Esophagus (tissue), 2 donors: ENCODE measurements around the gene ZFAND6. TPM values are rescaled to one million over a fixed set of nuclear protein-coding genes. Genes with fewer than 3 reads are reported as not detected.
"Not testable (repeated sequence)": the region's sequence is repeated elsewhere in the genome, so short reads cannot be mapped to it uniquely, and the experiment has no call there.

Experiments
- H3K27ac ChIP-seq, 2 donors: one replicate each; pipeline ENCODE4 v1.5.1; 2013; ENCODE audit warnings: low read depth in 2 of 2, mild to moderate bottlenecking in 2 of 2, inconsistent platforms in 1 of 2, low read length in 1 of 2, moderate library complexity in 1 of 2
- H3K27me3 ChIP-seq, 2 donors: one replicate each; pipeline ENCODE4 v1.6.1; 2013; ENCODE audit warnings: low read length in 2 of 2, control low read depth in 1 of 2, mild to moderate bottlenecking in 1 of 2; ENCODE audit not compliant: insufficient read depth in 2 of 2, control insufficient read depth in 1 of 2
- H3K36me3 ChIP-seq, 2 donors: one replicate each; pipeline ENCODE4 v1.6.1; 2013; ENCODE audit warnings: low read length in 1 of 2; ENCODE audit not compliant: control insufficient read depth in 2 of 2, insufficient read depth in 2 of 2
- H3K4me1 ChIP-seq, 2 donors: one replicate each; pipeline ENCODE4 v1.6.1; 2013; ENCODE audit warnings: low read length in 1 of 2; ENCODE audit not compliant: control insufficient read depth in 2 of 2, insufficient read depth in 2 of 2
- H3K4me3 ChIP-seq, 2 donors: one replicate each; pipeline ENCODE4 v1.5.1; 2013; ENCODE audit warnings: low read length in 2 of 2, mild to moderate bottlenecking in 2 of 2, low read depth in 1 of 2, moderate library complexity in 1 of 2
- H3K9me3 ChIP-seq, 2 donors: one replicate each; pipeline ENCODE4 v1.6.1; 2013; ENCODE audit warnings: mild to moderate bottlenecking in 2 of 2, low read depth in 1 of 2, low read length in 1 of 2, moderate library complexity in 1 of 2; ENCODE audit not compliant: control insufficient read depth in 2 of 2, insufficient read depth in 1 of 2
- WGBS, 2 donors: extraction: QIAGEN DNeasy Blood & Tissue Kit; methylation state at CpG; one replicate each; pipeline ENCODE4 v1.1.7; 2013; 5-methylcytosine and 5-hydroxymethylcytosine counted together
- polyA plus RNA-seq, 2 donors: library from polyadenylated mRNA; stranded (reverse); fragments of 200-250 nt; gene quantifications; one replicate each; pipeline ENCODE4 v1.2.3, GENCODE V29; 2013
- donor health status: healthy with polysubstance abuse.
- donor health status: Bipolar disorder and iron deficiency.

ZFAND6 gene
- polyA plus RNA-seq, 2 donors, result 37.4 to 47.0 TPM

DNA sequence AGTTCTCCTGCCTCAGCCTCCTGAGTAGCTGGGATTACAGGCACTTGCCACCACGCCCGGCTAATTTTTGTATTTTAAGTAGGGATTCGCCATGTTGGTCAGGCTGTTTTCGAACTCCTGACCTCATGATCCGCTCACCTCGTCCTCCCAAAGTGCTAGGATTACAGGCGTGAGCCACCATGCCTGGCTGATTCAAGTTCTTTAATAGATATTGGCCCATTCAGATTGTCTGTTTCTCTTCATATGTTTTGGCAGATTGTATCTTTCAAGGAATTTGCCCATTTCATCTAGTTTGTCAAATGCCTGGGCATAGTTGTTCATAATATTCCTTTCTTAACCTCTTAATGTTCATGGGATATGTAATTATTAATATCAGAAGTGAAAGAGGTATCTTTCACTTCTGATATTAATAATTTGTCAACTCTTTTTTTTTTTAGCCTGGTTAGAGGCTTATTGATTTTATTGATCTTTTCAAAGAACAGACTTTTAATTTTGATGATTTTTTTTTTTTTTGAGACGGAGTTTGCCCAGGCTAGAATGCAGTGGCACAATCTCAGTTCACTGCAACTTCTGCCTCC, 40.2 kb upstream of the ZFAND6 start:
- Histone ChIP-seq H3K9me3 (no peaks in the 10 kb centered on the region), H3K27ac (no peak overlapping the region), H3K4me3 (no peak overlapping the region), H3K4me1 (no peaks in the 10 kb centered on the region), H3K36me3 (no peaks in the 10 kb centered on the region), H3K27me3 (no peaks in the 10 kb centered on the region)
- WGBS, 2 donors, result 79 to 91% methylated on average over 8 of the region's 8 CpGs

DNA sequence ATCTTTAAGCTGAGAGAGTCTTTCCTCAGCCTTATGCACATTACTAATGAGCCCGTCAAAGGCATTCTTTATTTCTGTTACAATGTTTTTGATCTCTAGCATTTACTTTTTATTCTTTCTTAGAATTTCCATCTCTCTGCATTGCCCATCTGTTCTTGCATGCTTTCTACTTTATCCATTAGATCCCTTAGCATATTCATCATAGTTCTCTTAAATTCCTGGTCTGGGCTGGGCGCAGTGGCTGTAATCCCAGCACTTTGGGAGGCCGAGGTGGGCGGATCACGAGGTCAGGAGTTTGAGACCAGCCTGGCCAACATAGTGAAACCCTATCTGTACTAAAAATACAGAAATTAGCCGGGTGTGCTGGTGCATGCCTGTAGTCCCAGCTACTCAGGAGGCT, 39.3 kb upstream of the ZFAND6 start:
- WGBS, 2 donors, result 84 to 90% methylated on average over 6 of the region's 6 CpGs

GRCh38 chr15:80020731-80021130, 38.7 kb upstream of the ZFAND6 start:
- no peaks in the 10 kb centered on the region for H3K9me3 ChIP-seq
- H3K4me1 ChIP-seq, result no peaks in the 10 kb centered on the region
- no peaks in the 10 kb centered on the region for H3K36me3 ChIP-seq
- H3K27me3 ChIP-seq, result no peaks in the 10 kb centered on the region
- H3K27ac ChIP-seq, result no peak overlapping the region
- 82 to 86% methylated on average over 3 of the region's 3 CpGs for WGBS, 2 donors
- H3K4me3 ChIP-seq, result no peak overlapping the region

More for the DNA sequence above, 39.3 kb upstream of the ZFAND6 start:
- H3K36me3 ChIP-seq, H3K4me1 ChIP-seq, H3K4me3 ChIP-seq, H3K27me3 ChIP-seq, H3K9me3 ChIP-seq, H3K27ac ChIP-seq: not testable (repeated sequence)

- Histone ChIP-seq H3K27ac (no peak overlapping the region), H3K36me3 (no peaks in the 10 kb centered on the region), H3K9me3 (no peaks in the 10 kb centered on the region), H3K4me3 (no peak overlapping the region), H3K27me3 (no peaks in the 10 kb centered on the region), H3K4me1 (no peaks in the 10 kb centered on the region)
- WGBS, 2 donors, result 82 to 84% methylated on average over 3 of the region's 3 CpGs
Measured at GRCh38 chr15:80026310-80026709, 33.2 kb upstream of the ZFAND6 start.

- H3K27me3 ChIP-seq, result no peaks in the 10 kb centered on the region
- H3K27ac ChIP-seq, result no peak overlapping the region
- H3K4me1 ChIP-seq, result no peaks in the 10 kb centered on the region
- H3K9me3 ChIP-seq, result no peaks in the 10 kb centered on the region
- H3K4me3 ChIP-seq, result no peak overlapping the region
- H3K36me3 ChIP-seq, result no peaks in the 10 kb centered on the region
- 86 to 87% methylated on average over 4 of the region's 4 CpGs for WGBS, 2 donors
Measured at GRCh38 chr15:80026754-80027153, 32.7 kb upstream of the ZFAND6 start.

- H3K27me3 ChIP-seq, result no peaks in the 10 kb centered on the region
- 74 to 79% methylated on average over 2 of the region's 2 CpGs for WGBS, 2 donors
Measured at GRCh38 chr15:80028937-80029336, 30.5 kb upstream of the ZFAND6 start.

GRCh38 chr15:80031841-80032240, 27.6 kb upstream of the ZFAND6 start:
- 58 to 72% methylated on average over 3 of the region's 3 CpGs for WGBS, 2 donors
- Histone ChIP-seq H3K4me3 (no peak overlapping the region), H3K27me3 (no peaks in the 10 kb centered on the region), H3K4me1 (peaks cover 2 to 5% of the 10 kb centered on the region in 2 donors), H3K36me3 (no peaks in the 10 kb centered on the region), H3K9me3 (peaks cover 0 to 2% of the 10 kb centered on the region in 2 donors), H3K27ac (no peak overlapping the region)

More at GRCh38 chr15:80028937-80029336, 30.5 kb upstream of the ZFAND6 start:
- H3K9me3 ChIP-seq, result no peaks in the 10 kb centered on the region
- H3K27ac ChIP-seq, result no peak overlapping the region
- H3K36me3 ChIP-seq, result no peaks in the 10 kb centered on the region
- peaks cover 2% of the 10 kb centered on the region in 2 donors for H3K4me1 ChIP-seq
- H3K4me3 ChIP-seq, result no peak overlapping the region

- peaks cover 2 to 5% of the 10 kb centered on the region in 2 donors for H3K4me1 ChIP-seq
- WGBS, 2 donors, result 82 to 87% methylated on average over 3 of the region's 3 CpGs
- no peak overlapping the region for H3K4me3 ChIP-seq
- H3K27me3 ChIP-seq, result no peaks in the 10 kb centered on the region
- no peak overlapping the region for H3K27ac ChIP-seq
- H3K36me3 ChIP-seq, result no peaks in the 10 kb centered on the region
- peaks cover 0 to 2% of the 10 kb centered on the region in 2 donors for H3K9me3 ChIP-seq
Measured at GRCh38 chr15:80034629-80035028, 24.8 kb upstream of the ZFAND6 start.

DNA sequence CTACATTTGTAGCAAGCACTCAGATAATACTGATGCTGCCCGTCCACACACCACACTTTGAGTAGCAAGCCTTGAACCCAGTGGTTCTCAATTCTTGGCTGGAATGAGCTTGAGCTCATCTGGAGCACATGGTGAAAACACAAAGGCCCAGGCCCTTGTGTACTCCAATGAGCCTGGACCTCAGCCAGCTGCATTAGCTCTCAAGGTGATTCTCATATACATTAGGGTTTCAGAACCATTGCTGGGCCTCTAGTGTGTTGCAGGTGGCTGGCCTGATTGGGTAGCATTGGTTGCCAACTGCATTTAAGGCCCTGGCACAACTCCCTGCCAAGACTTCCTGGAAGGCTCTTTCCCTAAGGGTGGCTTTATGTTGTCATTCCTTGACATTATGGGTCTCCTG, 23.4 kb upstream of the ZFAND6 start:
- Histone ChIP-seq H3K27ac (no peak overlapping the region), H3K4me1 (peaks cover 2 to 5% of the 10 kb centered on the region in 2 donors), H3K27me3 (no peaks in the 10 kb centered on the region), H3K36me3 (no peaks in the 10 kb centered on the region), H3K9me3 (peaks cover 0 to 2% of the 10 kb centered on the region in 2 donors), H3K4me3 (no peak overlapping the region)
- WGBS, 2 donors, result 79 to 85% methylated on average over 1 of the region's 1 CpG

- H3K36me3 ChIP-seq, result no peaks in the 10 kb centered on the region
- H3K27ac ChIP-seq, result no peak overlapping the region
- H3K4me3 ChIP-seq, result no peak overlapping the region
- H3K9me3 ChIP-seq, result no peaks in the 10 kb centered on the region
- H3K4me1 ChIP-seq, result no peaks in the 10 kb centered on the region
- WGBS, 2 donors, result 77 to 80% methylated on average over 3 of the region's 3 CpGs
- peaks cover 0 to 2% of the 10 kb centered on the region in 2 donors for H3K27me3 ChIP-seq
Measured at GRCh38 chr15:80041494-80042253, 17.8 kb upstream of the ZFAND6 start.
